IPS-NIHi11 (cell line): ENCODE data around the gene ZNF385B.

Experiments used
- DNase-seq: peaks from one replicate; pipeline ENCODE4 v3.0.0; 2012; ENCODE audit warnings: mixed read lengths, low spot score

The ZNF385B gene

GRCh38 chr2:179553382-179553781 is 308.0 kb downstream of the ZNF385B start:
- DNase-seq, result no peak

- no peak for DNase-seq
Measured at GRCh38 chr2:179551539-179552045, 309.8 kb downstream of the ZNF385B start.

- DNase-seq, result no peak
Measured at GRCh38 chr2:179550849-179551248, 310.6 kb downstream of the ZNF385B start.

GRCh38 chr2:179550214-179550613 is 311.2 kb downstream of the ZNF385B start:
- DNase-seq, result peak; percentile 50

GRCh38 chr2:179546656-179547055 is 314.8 kb downstream of the ZNF385B start:
- no peak for DNase-seq

GRCh38 chr2:179545024-179545423 is 316.4 kb downstream of the ZNF385B start:
- DNase-seq, result no peak

GRCh38 chr2:179543361-179543901 is 318.0 kb downstream of the ZNF385B start:
- no peak for DNase-seq

GRCh38 chr2:179541586-179541985 is 319.8 kb downstream of the ZNF385B start:
- no peak for DNase-seq

- no peak for DNase-seq
Measured at GRCh38 chr2:179539124-179539511, 322.3 kb downstream of the ZNF385B start.

GRCh38 chr2:179538406-179539123 is 322.8 kb downstream of the ZNF385B start:
- no peak for DNase-seq

GRCh38 chr2:179536185-179536584 is 325.2 kb downstream of the ZNF385B start:
- no peak for DNase-seq

GRCh38 chr2:179533875-179534274 is 327.5 kb downstream of the ZNF385B start:
- no peak for DNase-seq

- DNase-seq, result no peak
Measured at GRCh38 chr2:179532863-179533278, 328.5 kb downstream of the ZNF385B start.

- DNase-seq, result no peak
Measured at GRCh38 chr2:179528576-179529069, 332.8 kb downstream of the ZNF385B start.

GRCh38 chr2:179525340-179525739 is 336.1 kb downstream of the ZNF385B start:
- DNase-seq, result no peak

- DNase-seq, result no peak
Measured at GRCh38 chr2:179524809-179525339, 336.5 kb downstream of the ZNF385B start.

- no peak for DNase-seq
Measured at GRCh38 chr2:179521944-179522343, 339.5 kb downstream of the ZNF385B start.

GRCh38 chr2:179518830-179519229 is 342.6 kb downstream of the ZNF385B start:
- DNase-seq, result no peak

- no peak for DNase-seq
Measured at GRCh38 chr2:179513181-179513580, 348.2 kb downstream of the ZNF385B start.

- DNase-seq, result no peak
Measured at GRCh38 chr2:179512281-179513035, 349.0 kb downstream of the ZNF385B start.

- DNase-seq, result no peak
Measured at GRCh38 chr2:179511105-179511789, 350.2 kb downstream of the ZNF385B start.

- DNase-seq, result no peak
Measured at GRCh38 chr2:179495315-179495714, 366.1 kb downstream of the ZNF385B start.
